ENCODE data around the gene MLC1. TPM values are rescaled to one million over a fixed set of nuclear protein-coding genes. Genes with fewer than 3 reads are reported as not detected.

MLC1 gene
- total and polyA plus RNA-seq, 4 experiments from 2014 or later: 0.28 TPM; not detected in 3

DNA sequence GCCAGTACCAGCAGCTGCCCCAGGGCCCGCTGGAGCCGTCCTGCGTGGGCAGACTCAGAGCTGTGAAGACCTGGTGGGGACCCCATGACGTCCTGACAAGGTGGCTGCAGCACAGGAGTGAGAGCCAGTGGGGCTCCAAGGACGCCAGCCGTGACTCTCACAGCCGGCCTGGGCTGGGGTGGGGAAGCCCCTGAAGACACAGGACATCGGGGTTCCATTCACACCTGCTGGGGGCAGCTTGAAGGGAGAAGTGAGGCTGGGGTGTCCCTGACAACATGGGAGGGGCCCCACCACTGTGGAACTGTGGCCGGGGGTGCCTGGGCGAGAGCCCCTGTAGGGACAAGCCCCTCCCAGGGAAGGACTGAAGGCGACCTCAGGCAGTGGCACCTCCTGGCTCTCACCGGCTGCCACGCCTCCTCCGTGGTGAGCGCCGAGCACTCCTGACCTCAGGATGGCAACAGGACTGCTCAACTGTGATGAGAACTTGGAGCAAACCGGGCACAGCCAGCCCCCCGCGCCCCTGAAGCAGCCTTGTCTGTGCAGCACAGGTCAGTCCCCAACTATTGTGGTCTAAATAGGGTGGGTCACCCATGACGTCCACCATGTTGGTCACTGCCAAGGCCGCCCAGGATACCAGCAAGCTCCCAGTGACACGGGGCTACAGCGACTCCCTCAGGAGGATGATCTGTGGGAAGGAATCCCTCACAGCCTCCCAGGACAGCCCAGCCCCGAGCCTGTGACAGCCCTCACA lies 49.9 kb downstream of the MLC1 start:
- ChIA-PET POLR2A (ENCODE audit: partially characterized antibody) (no interaction called here), CTCF (ENCODE audit: partially characterized antibody) (interaction anchor here (1.4 kb wide), 1 partner anchor 105 kb away, joined by 3 read pairs; no protein-coding TSS in a partner anchor)
- intact Hi-C loops (cut with micrococcal nuclease): no loop called here
- Mint-ChIP-seq H3K27ac (no peak overlapping the region), H3K4me3 (no peak overlapping the region), H3K4me1 (peaks cover 0 to 4% (median 0%) of the 10 kb centered on the region in 4 donors), H3K9me3 (peaks cover 0 to 14% (median 9%) of the 10 kb centered on the region in 8 donors), H3K27me3 (peaks cover 0 to 11% of the 10 kb centered on the region in 2 donors), H3K36me3 (no peaks in the 10 kb centered on the region)
- H3K27ac ChIP-seq (ENCODE audit: low read depth, low read length): no peak overlapping the region
- H3K36me3 ChIP-seq (ENCODE audit: insufficient read depth, low read length): no peaks in the 10 kb centered on the region
- no peaks in the 10 kb centered on the region for H3K27me3 ChIP-seq (ENCODE audit: insufficient read depth, low read length)
- no peak for DNase-seq
- no peak overlapping the region for H3K4me3 ChIP-seq (ENCODE audit: low read length in 2 of 2)
- H3K9me3 ChIP-seq (ENCODE audit: control insufficient read depth in 1 of 2, low read length in 2 of 2): no peaks in the 10 kb centered on the region
- H3K4me1 ChIP-seq (ENCODE audit: insufficient read depth, low read length): no peaks in the 10 kb centered on the region

DNA sequence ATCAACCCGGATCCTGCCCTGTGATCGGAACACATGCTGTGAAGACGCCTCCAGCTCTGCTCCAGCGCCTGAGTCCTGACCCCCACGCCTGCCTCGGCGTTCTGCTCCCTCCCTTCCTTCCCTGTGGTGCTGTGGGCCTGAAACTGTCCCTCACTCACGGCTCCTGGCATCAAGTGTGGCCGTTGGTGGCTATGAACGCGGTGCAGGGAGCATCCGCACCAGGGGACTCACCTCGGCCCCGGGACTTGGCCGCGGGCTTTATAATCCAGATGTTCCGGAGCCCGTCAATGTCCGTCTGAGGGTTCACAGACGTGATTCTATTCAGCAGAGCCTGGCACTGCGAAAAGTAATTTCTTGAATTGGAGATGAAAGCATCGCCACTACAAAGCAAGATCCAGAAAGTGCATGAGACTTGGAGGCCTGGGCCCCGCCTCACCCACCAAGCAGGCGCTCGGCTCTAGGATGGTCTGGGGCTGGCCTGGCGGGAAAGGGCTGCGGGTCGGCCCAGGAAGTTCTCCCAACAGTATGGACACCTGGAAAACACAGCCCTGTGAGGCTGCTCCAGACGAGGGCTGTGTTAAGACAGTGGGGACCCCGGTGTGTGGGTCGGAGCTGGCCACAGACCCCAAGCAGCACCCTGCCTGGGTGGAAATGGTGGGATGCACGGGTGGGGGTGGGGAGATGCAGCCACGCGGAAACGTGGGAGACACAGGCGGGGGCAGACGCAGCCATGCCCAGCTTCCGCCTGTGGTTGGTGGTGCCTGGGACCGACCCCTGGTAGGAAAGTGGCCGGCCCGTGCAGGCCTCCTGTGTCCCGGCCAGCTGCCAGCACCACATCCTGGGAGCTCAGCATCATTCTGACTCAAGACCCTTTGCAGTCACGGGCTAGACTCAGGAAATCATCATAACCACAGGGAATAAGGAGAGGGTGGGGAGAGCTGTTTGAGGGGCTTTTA lies 50.8 kb downstream of the MLC1 start:
- Mint-ChIP-seq H3K27ac (no peak overlapping the region), H3K4me3 (no peak overlapping the region), H3K4me1 (peaks cover 0 to 4% (median 0%) of the 10 kb centered on the region in 4 donors), H3K9me3 (peaks cover 0 to 12% (median 7%) of the 10 kb centered on the region in 8 donors), H3K27me3 (peaks cover 0 to 11% of the 10 kb centered on the region in 2 donors), H3K36me3 (no peaks in the 10 kb centered on the region)
- H3K36me3 ChIP-seq (ENCODE audit: insufficient read depth, low read length): no peaks in the 10 kb centered on the region
- no peak overlapping the region for H3K4me3 ChIP-seq (ENCODE audit: low read length in 2 of 2)
- ChIA-PET POLR2A (ENCODE audit: partially characterized antibody) (no interaction called here), CTCF (ENCODE audit: partially characterized antibody) (interaction anchor here (1.4 kb wide), 1 partner anchor 104 kb away, joined by 3 read pairs; no protein-coding TSS in a partner anchor)
- H3K27ac ChIP-seq (ENCODE audit: low read depth, low read length): no peak overlapping the region
- intact Hi-C loops (cut with micrococcal nuclease): no loop called here
- no peak for DNase-seq
- H3K9me3 ChIP-seq (ENCODE audit: control insufficient read depth in 1 of 2, low read length in 2 of 2): no peaks in the 10 kb centered on the region
- peaks cover 6% of the 10 kb centered on the region for H3K4me1 ChIP-seq (ENCODE audit: insufficient read depth, low read length)
- H3K27me3 ChIP-seq (ENCODE audit: insufficient read depth, low read length): no peaks in the 10 kb centered on the region

DNA sequence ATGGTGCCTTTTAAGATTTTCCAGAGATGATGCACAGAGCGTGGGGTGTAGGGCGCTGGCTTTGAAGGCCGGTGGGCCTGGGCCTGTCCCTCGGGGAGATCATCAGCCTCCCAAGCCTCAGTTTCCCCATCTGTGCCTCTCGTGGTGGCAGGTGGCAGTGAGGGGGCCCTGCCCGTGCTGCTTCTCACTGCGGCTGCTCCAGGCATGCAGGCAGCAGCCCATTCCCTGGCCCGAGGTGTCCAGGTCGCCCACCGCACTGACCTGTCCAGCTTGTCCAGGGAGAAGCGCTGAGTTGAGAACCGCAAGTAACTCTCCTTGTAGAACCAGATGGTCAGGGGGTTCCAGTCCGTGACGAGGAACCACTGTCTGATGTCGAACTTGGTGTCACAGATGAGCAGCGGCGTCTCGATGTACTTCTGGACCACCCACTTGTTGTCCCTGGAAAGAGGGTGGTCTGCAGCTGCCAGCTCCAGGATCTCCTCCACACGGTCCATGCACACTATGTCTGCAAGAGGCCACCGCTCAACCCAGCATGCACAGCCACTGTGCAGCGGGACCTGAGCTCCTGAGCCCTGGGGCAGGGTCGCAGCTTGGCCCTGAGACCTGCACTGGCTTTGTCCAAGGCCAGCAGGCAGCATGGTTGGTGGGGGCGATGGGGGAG lies 52.2 kb downstream of the MLC1 start:
- Histone ChIP-seq H3K27me3 (ENCODE audit: insufficient read depth, low read length) (no peaks in the 10 kb centered on the region), H3K4me1 (ENCODE audit: insufficient read depth, low read length) (peaks cover 9% of the 10 kb centered on the region), H3K36me3 (ENCODE audit: insufficient read depth, low read length) (no peaks in the 10 kb centered on the region), H3K9me3 (ENCODE audit: control insufficient read depth in 1 of 2, low read length in 2 of 2) (no peaks in the 10 kb centered on the region), H3K4me3 (ENCODE audit: low read length in 2 of 2) (no peak overlapping the region), H3K27ac (ENCODE audit: low read depth, low read length) (no peak overlapping the region)
- no peak overlapping the region for H3K4me3 Mint-ChIP-seq
- no peaks in the 10 kb centered on the region for H3K36me3 Mint-ChIP-seq
- CTCF ChIA-PET (ENCODE audit: partially characterized antibody): no interaction called here
- peaks cover 0 to 11% of the 10 kb centered on the region in 2 donors for H3K27me3 Mint-ChIP-seq
- peaks cover 0 to 6% (median 2%) of the 10 kb centered on the region in 4 donors for H3K4me1 Mint-ChIP-seq
- POLR2A ChIA-PET (ENCODE audit: partially characterized antibody): no interaction called here
- no peak for DNase-seq
- intact Hi-C loops (cut with micrococcal nuclease): no loop called here
- H3K9me3 Mint-ChIP-seq: peaks cover 0 to 3% (median 0%) of the 10 kb centered on the region in 8 donors
- no peak overlapping the region for H3K27ac Mint-ChIP-seq

- Mint-ChIP-seq H3K27ac (no peak overlapping the region), H3K36me3 (no peaks in the 10 kb centered on the region), H3K27me3 (peaks cover 0 to 11% of the 10 kb centered on the region in 2 donors), H3K9me3 (no peaks in the 10 kb centered on the region), H3K4me1 (peaks cover 3 to 14% (median 7%) of the 10 kb centered on the region in 4 donors), H3K4me3 (no peak overlapping the region)
- DNase-seq: no peak
- CTCF ChIA-PET (ENCODE audit: partially characterized antibody): interaction anchor here (0.9 to 3.6 kb wide), 4 partner anchors 50 to 264 kb away, joined by 3 to 58 read pairs (median 30); no protein-coding TSS in a partner anchor
- H3K4me1 ChIP-seq (ENCODE audit: insufficient read depth, low read length): peaks cover 17% of the 10 kb centered on the region
- no peaks in the 10 kb centered on the region for H3K27me3 ChIP-seq (ENCODE audit: insufficient read depth, low read length)
- intact Hi-C loops (cut with micrococcal nuclease): no loop called here
- no peaks in the 10 kb centered on the region for H3K36me3 ChIP-seq (ENCODE audit: insufficient read depth, low read length)
- H3K27ac ChIP-seq (ENCODE audit: low read depth, low read length): no peak overlapping the region
- no peak overlapping the region for H3K4me3 ChIP-seq (ENCODE audit: low read length in 2 of 2)
- H3K9me3 ChIP-seq (ENCODE audit: control insufficient read depth in 1 of 2, low read length in 2 of 2): no peaks in the 10 kb centered on the region
- POLR2A ChIA-PET (ENCODE audit: partially characterized antibody): interaction anchor here (1.0 kb wide), 1 partner anchor 71 kb away, joined by 3 read pairs; no protein-coding TSS in a partner anchor
These were observed 52.9 kb downstream of the MLC1 start for GRCh38 chr22:50032109-50032871.

DNA sequence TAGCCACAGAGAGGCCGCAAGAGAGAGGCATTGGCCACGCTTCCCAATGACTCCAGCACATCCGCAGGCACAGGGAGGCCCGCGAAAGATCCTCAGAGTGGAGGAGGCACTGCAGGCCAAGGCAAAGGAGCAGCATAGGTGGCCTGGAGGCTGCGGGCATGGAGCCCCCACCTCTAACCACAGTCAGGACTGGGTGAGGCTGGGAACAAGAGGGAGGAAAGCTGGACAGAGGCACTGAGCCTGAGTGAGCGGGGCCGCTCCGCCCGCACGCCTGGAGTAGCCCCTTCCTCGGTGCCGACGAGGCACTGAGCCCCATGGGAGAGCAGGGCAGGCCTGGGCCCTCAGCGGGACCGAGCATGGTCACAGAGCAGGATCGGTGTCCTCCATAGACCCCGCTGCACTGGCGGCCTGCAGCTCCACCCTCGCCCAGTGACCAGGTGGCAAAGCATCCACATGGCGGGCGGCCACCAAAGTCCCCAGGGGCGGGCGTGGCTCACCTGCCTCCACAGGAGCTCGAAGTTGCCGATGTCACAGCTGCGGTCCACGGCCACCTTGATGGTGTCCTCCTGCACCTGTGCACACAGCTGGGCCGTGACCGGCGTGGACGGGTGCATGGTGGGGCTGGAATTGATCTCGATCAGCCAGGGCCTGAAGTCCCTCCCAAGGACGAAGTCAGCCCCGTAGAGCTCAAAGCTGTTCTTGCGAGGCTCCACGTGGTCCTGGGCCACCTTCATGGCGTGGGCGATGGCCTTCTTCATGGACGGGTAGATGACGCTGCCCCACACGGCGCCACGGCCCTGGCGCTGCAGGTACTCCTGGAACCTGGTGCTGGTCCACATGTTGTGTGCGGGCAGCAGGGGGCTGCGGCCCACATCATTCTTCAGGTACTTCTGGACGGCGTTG lies 53.8 kb downstream of the MLC1 start:
- Mint-ChIP-seq H3K9me3 (no peaks in the 10 kb centered on the region), H3K4me3 (no peak overlapping the region), H3K27me3 (peaks cover 0 to 8% of the 10 kb centered on the region in 2 donors), H3K27ac (no peak overlapping the region), H3K4me1 (peaks cover 3 to 15% (median 8%) of the 10 kb centered on the region in 4 donors), H3K36me3 (no peaks in the 10 kb centered on the region)
- ChIA-PET CTCF (ENCODE audit: partially characterized antibody) (interaction anchor here (0.8 to 3.6 kb wide), 11 partner anchors 19 to 270 kb away, joined by 3 to 58 read pairs (median 5); partner anchors contain the start of gene IL17REL), POLR2A (ENCODE audit: partially characterized antibody) (interaction anchor here (1.0 to 1.9 kb wide), 8 partner anchors 52 to 105 kb away, joined by 3 to 18 read pairs (median 4); partner anchors contain the start of gene PIM3)
- no peaks in the 10 kb centered on the region for H3K36me3 ChIP-seq (ENCODE audit: insufficient read depth, low read length)
- H3K27me3 ChIP-seq (ENCODE audit: insufficient read depth, low read length): no peaks in the 10 kb centered on the region
- peaks cover 18% of the 10 kb centered on the region for H3K4me1 ChIP-seq (ENCODE audit: insufficient read depth, low read length)
- no peak overlapping the region for H3K4me3 ChIP-seq (ENCODE audit: low read length in 2 of 2)
- no peak overlapping the region for H3K27ac ChIP-seq (ENCODE audit: low read depth, low read length)
- H3K9me3 ChIP-seq (ENCODE audit: control insufficient read depth in 1 of 2, low read length in 2 of 2): no peaks in the 10 kb centered on the region
- intact Hi-C loops (cut with micrococcal nuclease): no loop called here
- no peak for DNase-seq

Measured in CD4-positive, alpha-beta memory T cell (primary cell).